ENCODE measurements around the gene XAGE1A.
"Not testable (repeated sequence)": the region's sequence is repeated elsewhere in the genome, so short reads cannot be mapped to it uniquely, and the experiment has no call there.

Gene XAGE1A, protein sequence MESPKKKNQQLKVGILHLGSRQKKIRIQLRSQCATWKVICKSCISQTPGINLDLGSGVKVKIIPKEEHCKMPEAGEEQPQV

DNA sequence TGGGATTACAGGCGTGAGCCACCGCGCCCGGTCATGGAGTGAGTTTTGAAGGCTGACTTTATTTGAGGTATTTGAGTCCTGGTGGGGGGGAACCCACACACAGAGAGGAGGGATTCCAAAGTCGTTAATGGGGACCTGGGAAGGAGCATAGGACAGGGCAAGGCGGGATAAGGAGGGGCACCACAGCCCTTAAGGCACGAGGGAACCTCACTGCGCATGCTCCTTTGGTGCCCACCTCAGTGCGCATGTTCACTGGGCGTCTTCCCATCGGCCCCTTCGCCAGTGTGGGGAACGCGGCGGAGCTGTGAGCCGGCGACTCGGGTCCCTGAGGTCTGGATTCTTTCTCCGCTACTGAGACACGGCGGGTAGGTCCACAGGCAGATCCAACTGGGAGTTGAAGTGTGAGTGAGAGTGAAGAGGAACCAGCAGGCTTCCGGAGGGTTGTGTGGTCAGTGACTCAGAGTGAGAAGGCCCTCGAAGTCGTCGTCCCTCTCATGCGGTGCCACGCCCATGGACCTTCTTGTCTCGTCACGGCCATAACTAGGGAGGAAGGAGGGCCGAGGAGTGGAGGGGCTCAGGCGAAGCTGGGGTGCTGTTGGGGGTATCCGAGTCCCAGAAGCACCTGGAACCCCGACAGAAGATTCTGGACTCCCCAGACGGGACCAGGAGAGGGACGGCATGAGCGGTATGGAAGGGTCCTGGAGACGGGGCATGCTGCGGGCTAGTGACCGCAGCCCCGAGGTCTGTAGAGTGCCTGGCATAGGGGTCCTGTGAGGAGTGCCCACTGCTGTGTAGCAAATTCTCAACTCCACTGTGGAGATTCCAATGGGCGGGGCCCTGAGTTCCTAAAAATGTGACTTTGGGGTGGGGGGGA is at the start of gene XAGE1A:
Gene XAGE1A, plus strand, starts transcription at position 264 of the 874 bp plus-strand sequence. CDS start 1,554 bp downstream, outside the sequence.
- not testable (repeated sequence) for DNase-seq

DNA sequence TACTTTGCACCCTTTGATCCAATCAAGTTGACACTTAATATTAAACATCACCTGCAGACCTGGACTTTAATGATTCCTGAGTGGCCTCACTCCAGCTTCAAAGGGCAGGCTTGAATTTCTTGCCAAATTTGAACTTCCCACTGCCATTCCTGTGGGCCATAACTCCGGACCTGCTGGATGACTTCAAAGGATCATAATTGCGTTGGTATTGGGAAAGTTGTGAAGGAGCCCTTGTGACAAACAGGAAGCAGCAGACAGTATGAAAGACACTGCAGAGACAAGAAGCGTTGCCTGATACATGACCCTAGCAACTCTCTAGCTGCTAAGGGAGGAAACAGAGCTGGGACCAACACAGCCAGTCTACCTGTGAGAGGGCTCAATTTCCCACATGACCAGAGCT is 43.6 kb upstream of the XAGE1A start:
- not testable (repeated sequence) for DNase-seq

DNA sequence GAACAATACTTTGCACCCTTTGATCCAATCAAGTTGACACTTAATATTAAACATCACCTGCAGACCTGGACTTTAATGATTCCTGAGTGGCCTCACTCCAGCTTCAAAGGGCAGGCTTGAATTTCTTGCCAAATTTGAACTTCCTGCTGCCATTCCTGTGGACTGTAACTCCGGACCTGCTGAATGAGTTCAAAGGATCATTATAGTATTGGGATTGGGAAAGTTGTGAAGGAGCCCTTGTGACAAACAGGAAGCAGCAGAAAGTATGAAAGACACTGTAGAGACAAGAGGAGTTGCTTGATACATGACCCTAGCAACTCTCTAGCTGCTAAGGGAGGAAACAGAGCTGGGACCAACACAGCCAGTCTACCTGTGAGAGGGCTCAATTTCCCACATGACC is 24.3 kb upstream of the XAGE1A start:
- DNase-seq = not testable (repeated sequence)

DNA sequence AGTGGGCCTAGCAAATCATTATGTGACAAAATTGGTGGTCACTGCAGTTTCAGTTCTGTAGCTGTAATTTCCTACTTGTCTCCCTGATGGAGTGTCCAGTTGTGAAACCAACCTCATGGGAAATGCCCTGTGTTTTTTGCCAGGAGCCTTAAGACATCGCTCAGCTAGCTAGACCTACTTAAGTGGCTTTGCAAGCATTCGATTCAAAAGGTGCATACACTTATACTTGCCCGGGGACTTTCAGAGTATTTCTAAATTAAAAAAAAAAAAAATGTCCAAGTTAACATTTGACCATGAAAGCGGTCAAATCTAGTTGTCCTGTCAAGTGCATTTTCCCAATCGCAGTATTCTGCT is 788 bp downstream of the XAGE1A start:
- not testable (repeated sequence) for DNase-seq

DNA sequence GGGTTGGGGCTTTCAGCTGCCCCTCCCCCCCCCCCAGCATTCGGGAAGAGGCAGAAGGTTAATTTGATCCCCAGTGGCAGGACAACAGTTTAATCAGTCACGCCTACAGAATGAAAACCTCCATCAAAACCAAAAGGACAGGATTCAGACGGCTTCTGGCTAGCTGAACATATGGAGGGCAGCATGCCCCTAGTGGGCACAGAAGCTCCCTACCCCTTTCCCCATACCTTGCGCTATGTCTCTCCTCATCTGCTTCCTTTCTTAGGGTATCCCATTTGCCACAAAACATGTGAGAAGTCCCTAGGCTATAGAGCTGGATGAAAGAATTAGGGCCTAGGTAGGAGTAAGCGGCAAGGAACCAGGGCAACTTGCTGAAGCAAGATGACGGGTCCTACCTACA is 5.8 kb downstream of the XAGE1A start:
- DNase-seq = not testable (repeated sequence)

DNA sequence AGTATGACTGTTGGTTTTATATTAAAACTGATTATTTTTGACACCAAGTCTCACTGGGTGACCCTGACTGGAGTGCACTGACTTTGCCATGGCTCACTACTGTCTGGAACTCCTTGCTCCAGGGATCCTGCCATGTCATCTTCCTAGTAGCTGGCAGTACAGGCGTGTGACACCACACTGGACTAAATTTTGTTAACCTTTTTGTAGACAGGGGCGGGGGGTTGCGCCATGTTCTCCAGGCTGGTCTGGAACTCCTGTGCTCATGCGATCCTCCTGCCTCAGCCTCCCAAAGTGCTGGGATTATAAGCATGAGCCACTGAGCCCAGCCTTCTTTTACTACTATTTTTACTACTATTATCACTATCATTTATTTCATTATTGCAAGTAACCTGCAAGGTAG is 8.9 kb downstream of the XAGE1A start:
- DNase-seq = no peak

DNA sequence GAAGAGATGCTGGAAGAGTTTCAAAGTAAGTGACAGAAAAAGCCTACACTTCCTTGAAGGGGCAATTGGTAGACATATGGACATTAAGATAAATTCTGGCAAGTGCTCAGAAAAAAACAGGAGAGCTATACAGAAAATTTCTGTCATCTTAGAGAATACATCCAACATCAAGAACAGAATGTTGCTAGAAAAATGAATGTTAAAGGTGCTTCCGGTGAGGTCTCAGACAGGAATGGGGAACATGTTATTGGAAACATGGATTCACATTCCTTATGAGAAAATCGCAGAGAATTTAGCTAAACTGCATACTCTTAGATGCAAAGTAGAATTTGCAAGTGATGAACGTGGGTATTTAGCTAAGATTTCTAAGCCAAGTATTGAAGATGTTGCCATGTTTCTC is 11.7 kb downstream of the XAGE1A start:
- no peak for DNase-seq

DNA sequence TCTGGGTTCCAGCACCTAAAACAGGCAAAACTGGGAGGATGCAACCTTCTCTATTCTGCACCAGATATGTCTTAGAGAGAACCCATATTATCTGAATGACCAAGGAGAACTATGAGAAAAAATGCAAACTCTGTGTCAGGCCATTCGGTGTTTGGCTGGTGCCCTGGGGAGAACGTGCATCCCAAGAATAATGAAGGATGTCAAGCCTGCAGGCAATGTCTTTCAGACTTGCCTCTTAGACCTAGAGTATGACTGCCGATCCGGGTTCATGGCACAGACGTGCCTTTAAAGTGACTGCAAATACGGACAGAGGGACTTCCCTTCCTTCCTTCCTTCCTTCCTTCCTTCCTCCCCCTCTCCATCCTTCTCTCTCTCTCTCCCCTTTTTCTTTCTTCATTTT is 14.3 kb downstream of the XAGE1A start:
- no peak for DNase-seq

DNA sequence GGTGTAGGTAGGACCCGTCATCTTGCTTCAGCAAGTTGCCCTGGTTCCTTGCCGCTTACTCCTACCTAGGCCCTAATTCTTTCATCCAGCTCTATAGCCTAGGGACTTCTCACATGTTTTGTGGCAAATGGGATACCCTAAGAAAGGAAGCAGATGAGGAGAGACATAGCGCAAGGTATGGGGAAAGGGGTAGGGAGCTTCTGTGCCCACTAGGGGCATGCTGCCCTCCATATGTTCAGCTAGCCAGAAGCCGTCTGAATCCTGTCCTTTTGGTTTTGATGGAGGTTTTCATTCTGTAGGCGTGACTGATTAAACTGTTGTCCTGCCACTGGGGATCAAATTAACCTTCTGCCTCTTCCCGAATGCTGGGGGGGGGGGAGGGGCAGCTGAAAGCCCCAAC is 15.5 kb downstream of the XAGE1A start:
- DNase-seq = not testable (repeated sequence)

DNA sequence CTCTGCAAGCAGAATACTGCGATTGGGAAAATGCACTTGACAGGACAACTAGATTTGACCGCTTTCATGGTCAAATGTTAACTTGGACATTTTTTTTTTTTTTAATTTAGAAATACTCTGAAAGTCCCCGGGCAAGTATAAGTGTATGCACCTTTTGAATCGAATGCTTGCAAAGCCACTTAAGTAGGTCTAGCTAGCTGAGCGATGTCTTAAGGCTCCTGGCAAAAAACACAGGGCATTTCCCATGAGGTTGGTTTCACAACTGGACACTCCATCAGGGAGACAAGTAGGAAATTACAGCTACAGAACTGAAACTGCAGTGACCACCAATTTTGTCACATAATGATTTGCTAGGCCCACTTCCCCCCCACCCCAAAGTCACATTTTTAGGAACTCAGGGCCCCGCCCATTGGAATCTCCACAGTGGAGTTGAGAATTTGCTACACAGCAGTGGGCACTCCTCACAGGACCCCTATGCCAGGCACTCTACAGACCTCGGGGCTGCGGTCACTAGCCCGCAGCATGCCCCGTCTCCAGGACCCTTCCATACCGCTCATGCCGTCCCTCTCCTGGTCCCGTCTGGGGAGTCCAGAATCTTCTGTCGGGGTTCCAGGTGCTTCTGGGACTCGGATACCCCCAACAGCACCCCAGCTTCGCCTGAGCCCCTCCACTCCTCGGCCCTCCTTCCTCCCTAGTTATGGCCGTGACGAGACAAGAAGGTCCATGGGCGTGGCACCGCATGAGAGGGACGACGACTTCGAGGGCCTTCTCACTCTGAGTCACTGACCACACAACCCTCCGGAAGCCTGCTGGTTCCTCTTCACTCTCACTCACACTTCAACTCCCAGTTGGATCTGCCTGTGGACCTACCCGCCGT is 20.7 kb downstream of the XAGE1A start:
- DNase-seq = not testable (repeated sequence)

DNA sequence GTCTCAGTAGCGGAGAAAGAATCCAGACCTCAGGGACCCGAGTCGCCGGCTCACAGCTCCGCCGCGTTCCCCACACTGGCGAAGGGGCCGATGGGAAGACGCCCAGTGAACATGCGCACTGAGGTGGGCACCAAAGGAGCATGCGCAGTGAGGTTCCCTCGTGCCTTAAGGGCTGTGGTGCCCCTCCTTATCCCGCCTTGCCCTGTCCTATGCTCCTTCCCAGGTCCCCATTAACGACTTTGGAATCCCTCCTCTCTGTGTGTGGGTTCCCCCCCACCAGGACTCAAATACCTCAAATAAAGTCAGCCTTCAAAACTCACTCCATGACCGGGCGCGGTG is 21.3 kb downstream of the XAGE1A start, which contains the start of gene XAGE1B:
Gene XAGE1B, minus strand, starts transcription at position 77 of the 339 bp plus-strand sequence. CDS start 1,536 bp downstream, outside the sequence.
- DNase-seq = not testable (repeated sequence)

DNA sequence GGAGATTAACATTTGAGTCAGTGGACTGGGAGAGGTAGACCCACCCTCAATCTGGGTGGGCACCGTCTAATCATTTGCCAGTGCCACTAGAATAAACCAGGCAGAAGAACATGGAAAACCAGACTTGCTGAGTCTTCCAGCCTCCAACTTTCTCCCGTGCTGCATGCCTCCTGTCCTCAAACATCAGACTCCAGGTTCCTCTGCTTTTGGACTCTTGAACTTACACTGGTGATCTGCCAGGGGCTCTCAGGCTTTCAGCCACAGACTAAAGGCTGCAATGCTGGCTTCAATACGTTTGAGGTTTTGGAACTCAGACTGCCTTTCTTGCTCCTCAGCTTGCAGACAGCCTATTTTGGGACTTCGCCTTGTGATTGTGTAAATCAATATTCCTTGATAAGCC is 45.4 kb downstream of the XAGE1A start:
- not testable (repeated sequence) for DNase-seq

DNA sequence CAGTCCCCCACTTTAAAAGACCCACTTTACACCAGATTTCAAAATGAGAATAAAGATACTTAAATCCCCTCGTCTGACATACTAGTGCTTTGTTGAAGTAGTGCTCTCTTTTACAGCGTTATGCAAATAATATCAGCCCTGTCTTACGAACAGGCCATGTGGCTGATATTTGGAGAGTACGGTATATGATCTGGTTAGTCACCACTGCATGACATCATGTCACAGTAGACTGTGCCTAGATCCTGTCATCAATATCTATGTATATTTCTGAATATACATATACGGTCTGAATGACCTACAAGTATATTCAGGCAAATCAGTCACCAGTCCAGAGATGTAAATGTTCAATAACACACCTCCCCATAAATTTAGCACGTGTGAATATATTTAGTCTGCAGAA is 46.7 kb downstream of the XAGE1A start:
- no peak for DNase-seq

DNA sequence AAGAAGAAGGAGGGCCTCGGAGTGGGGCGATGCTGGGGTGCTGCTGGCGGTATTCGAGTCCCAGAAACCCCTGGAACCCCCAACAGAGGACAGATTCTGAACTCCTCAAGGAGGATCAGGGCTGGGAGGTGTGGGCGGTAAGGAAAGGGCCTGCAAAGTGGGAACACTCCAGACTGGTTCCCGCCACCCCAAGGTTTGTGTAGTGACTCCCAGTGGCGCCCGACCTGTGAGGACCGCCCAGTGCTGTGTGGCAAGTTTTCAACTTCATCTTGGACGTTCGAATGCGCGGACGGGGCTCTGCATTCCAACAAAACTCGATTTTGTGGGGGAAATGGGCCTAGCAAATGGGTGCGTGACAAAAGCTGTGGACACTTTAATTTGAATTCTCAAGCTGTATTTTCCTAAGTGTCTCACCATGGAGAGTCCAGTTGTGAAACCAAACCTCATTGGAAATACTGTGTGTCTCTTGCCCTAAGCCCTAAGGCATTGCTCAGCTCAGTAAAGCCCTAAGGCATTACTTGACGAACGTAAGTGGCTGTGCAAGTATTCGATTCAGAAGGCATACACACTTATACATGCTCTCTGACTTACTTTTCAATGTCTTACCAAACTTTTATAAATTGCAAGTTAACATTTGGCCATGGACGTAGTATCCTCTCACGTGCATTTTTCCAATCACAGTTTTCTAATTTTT is 48.7 kb downstream of the XAGE1A start:
- no peak for DNase-seq

DNA sequence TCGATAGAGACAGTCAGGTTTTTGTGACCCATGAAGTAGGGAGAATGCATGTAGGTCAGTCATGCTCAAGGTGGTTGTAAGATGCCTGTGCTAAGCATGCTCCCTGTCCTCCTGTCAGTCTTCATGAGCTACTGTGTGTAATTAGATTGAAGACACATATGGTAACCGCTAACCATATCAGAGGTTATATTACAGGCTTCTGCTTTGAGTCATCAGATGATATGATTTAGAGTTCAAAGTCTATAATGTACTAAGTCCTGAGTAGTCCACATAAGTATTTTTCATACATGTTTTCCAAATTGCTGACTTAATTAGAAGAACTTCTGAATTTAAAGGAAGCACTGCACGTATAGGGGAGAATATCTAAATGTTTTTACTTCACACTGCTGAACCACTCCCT is 53.2 kb downstream of the XAGE1A start:
- not testable (repeated sequence) for DNase-seq

Measured in CD4-positive, alpha-beta T cell treated with Interleukin-4 for 1 hour (primary cell).